Upper lobe of right lung (tissue), 1 donor: ENCODE results near the gene SORBS2. TPM values are rescaled to one million over a fixed set of nuclear protein-coding genes. Genes with fewer than 3 reads are reported as not detected.

Experiments
- ATAC-seq: fragments of 200-7000 bp; cut with Tn5 transposase; one replicate; pipeline ENCODE4 v1.9.1; 2020; ENCODE audit warnings: mild to moderate bottlenecking, moderate library complexity
- DNase-seq: peaks from one replicate; pipeline ENCODE4 v3.0.0-alpha.2; 2020
- H3K27ac ChIP-seq: fragments of 200-600 bp; one replicate; pipeline ENCODE4 v1.8.0; 2022
- H3K27me3 ChIP-seq: fragments of 200-600 bp; one replicate; pipeline ENCODE4 v1.8.0; 2022; ENCODE audit warnings: mild to moderate bottlenecking
- H3K36me3 ChIP-seq: fragments of 200-600 bp; one replicate; pipeline ENCODE4 v1.8.0; 2022
- H3K4me1 ChIP-seq: fragments of 200-600 bp; one replicate; pipeline ENCODE4 v1.8.0; 2022
- H3K4me3 ChIP-seq: fragments of 200-600 bp; one replicate; pipeline ENCODE4 v1.8.0; 2022; ENCODE audit warnings: mild to moderate bottlenecking
- H3K9me3 ChIP-seq: fragments of 200-600 bp; one replicate; pipeline ENCODE4 v1.8.0; 2022
- intact Hi-C: fragments of 100-400 bp; cut with DNase I; formaldehyde crosslinking; loops from one replicate; pipeline ENCODE4 v1.11.0; 2022
- total RNA-seq: library from RNA; stranded (reverse); fragmentation: NEBNext Ultra II Directional; extraction: Animal tissue kit (Norgen Biotek cat#: 25700); gene quantifications from one replicate; pipeline ENCODE4 v1.2.1, GENCODE V29; 2021
- TF ChIP-seq, protein P1 (sequence below): fragments of 200-600 bp; IDR thresholded peaks from one replicate; pipeline ENCODE4 v1.8.0; 2022; ENCODE audit warnings: antibody characterized with exemption
- donor health status: DM: no; HTN: yes; CAD: no; lungs with severe emphysema.

Gene SORBS2
- total RNA-seq, 1 donor from 2014 or later: 44.9 TPM

DNA sequence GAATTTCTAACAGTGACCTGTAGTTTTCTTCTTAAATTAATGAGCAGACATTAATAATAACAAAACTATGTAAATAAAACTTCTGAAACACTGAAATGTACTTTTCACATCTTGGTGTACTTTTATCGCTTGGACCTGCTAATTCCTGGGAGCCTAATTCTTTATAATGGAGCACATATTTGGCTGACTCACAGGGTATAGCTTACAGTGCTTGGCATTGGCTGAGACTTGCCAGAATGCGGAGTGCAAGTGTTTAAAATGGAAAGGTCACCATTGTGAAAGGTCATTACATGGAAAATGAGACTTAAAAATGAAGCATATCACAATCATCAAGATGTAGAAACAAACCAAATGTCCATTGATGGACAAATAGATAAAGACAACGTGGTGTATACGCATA is 139.4 kb downstream of the SORBS2 start:
- intact Hi-C loops: no loop called here
- H3K27me3 ChIP-seq: no peaks in the 10 kb centered on the region
- no peak overlapping the region for H3K27ac ChIP-seq
- no peaks in the 10 kb centered on the region for H3K9me3 ChIP-seq
- H3K4me1 ChIP-seq: no peaks in the 10 kb centered on the region
- no peak for DNase-seq
- H3K36me3 ChIP-seq: no peaks in the 10 kb centered on the region
- no peak for ATAC-seq
- TF ChIP-seq, protein P1, sequence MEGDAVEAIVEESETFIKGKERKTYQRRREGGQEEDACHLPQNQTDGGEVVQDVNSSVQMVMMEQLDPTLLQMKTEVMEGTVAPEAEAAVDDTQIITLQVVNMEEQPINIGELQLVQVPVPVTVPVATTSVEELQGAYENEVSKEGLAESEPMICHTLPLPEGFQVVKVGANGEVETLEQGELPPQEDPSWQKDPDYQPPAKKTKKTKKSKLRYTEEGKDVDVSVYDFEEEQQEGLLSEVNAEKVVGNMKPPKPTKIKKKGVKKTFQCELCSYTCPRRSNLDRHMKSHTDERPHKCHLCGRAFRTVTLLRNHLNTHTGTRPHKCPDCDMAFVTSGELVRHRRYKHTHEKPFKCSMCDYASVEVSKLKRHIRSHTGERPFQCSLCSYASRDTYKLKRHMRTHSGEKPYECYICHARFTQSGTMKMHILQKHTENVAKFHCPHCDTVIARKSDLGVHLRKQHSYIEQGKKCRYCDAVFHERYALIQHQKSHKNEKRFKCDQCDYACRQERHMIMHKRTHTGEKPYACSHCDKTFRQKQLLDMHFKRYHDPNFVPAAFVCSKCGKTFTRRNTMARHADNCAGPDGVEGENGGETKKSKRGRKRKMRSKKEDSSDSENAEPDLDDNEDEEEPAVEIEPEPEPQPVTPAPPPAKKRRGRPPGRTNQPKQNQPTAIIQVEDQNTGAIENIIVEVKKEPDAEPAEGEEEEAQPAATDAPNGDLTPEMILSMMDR: no peak
- H3K4me3 ChIP-seq: no peak overlapping the region

DNA sequence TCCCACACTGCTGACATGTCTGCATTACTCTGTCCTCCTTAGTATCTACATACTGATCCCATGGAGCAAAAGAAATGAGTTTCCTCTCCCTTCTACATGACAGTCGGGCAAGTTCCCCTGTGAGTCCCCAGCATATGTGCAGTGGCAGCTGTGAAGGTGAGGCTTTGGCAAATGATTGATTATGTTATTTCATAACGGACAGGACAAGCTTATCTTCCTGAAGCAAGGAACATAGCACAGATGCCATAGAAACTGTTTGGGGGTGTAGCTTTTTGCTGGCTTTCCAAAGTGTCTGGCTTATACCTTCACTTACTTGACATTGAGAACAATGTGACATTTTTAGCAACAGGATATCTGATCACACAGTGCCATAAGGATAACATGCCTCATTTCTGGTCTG is 139.8 kb downstream of the SORBS2 start:
- TF ChIP-seq, protein P1: no peak
- intact Hi-C loops: no loop called here
- no peaks in the 10 kb centered on the region for H3K27me3 ChIP-seq
- H3K4me3 ChIP-seq: no peak overlapping the region
- H3K27ac ChIP-seq: no peak overlapping the region
- no peaks in the 10 kb centered on the region for H3K4me1 ChIP-seq
- H3K36me3 ChIP-seq: no peaks in the 10 kb centered on the region
- ATAC-seq: no peak
- no peak for DNase-seq
- H3K9me3 ChIP-seq: no peaks in the 10 kb centered on the region

DNA sequence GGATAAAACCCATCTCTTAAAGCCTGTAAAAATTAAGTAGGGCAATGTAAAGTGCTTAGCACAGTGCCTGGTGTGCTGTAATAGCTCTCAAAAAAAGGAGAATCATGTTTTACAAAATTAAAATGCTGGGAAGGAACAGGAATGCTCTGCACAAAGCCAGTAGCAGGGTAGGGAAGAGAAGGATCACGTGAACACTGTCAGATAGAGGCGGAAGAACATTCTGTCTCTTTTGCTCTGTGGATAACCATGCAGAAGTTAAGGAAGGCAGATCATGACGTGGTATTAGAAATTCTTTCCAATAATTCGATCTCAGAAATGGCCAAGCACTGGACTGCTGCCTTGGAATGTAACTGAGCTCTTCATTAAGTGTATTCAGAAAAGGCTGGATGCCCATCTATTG is 140.5 kb downstream of the SORBS2 start:
- ATAC-seq (no peak), DNase-seq (no peak)
- Histone ChIP-seq H3K4me1 (no peaks in the 10 kb centered on the region), H3K4me3 (no peak overlapping the region), H3K9me3 (no peaks in the 10 kb centered on the region), H3K36me3 (no peaks in the 10 kb centered on the region), H3K27ac (no peak overlapping the region), H3K27me3 (no peaks in the 10 kb centered on the region)
- TF ChIP-seq, protein P1: no peak
- intact Hi-C loops: no loop called here

DNA sequence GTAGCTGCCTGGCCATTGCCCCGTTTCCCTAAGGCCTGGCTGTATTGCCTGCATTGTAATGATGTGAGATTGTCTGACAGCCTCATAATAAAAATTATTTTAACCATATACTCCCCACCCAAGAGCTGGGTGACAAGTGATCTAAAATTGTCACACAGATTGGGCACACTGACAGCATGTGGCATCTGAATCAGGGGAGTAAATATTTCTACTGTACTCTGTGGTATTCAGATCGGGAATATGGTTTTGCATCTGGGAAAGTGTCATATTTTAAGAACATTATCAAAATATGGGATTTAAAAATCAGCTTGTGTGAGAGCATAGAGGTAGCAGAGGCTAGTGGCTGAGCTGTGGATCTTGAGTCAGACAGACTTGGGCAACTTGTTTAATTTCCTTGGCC is 140.9 kb downstream of the SORBS2 start:
- ATAC-seq: no peak
- H3K27me3 ChIP-seq: no peaks in the 10 kb centered on the region
- H3K9me3 ChIP-seq: no peaks in the 10 kb centered on the region
- intact Hi-C loops: no loop called here
- DNase-seq: no peak
- H3K27ac ChIP-seq: no peak overlapping the region
- H3K36me3 ChIP-seq: peaks cover 1% of the 10 kb centered on the region
- TF ChIP-seq, protein P1: no peak
- H3K4me3 ChIP-seq: no peak overlapping the region
- H3K4me1 ChIP-seq: no peaks in the 10 kb centered on the region

DNA sequence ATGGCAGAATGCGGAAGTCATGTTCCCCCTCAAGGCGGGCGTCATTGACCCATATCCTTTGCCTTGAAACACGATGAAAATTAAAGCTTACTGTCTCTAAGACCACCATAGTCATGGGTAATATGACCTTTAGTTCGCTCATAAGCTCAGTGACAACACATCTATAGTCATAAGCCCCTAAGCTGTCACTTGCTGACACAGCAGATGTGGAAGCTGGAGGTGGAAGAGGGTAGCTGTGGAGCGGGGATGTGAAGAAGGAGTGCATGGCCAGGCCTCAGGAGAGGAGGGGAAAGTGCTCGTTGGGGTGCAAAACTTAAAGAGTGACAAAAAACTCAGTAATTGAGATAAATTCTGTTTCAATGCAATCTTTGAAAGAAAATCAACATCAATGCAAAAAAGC is 142.7 kb downstream of the SORBS2 start:
- no peak overlapping the region for H3K27ac ChIP-seq

More for the DNA sequence above, 142.7 kb downstream of the SORBS2 start:
- Histone ChIP-seq H3K36me3 (peaks cover 9% of the 10 kb centered on the region), H3K9me3 (no peaks in the 10 kb centered on the region), H3K27me3 (no peaks in the 10 kb centered on the region), H3K4me3 (no peak overlapping the region), H3K4me1 (no peaks in the 10 kb centered on the region)
- TF ChIP-seq, protein P1: no peak
- DNase-seq (no peak), ATAC-seq (no peak)
- intact Hi-C loops: no loop called here
